Stimulated activated naive B cell treated with anti-CD40 and anti-IgM and Interleukin-4, amounts not matched to agents 10 μg/mL and 1 μg/mL and 100 μg/mL, for 72 hours (primary cell): ENCODE data around the gene MNX1.

Experiments used
- ATAC-seq, 2 donors: fragments of 150-1000 bp; cut with Tn5 transposase; replicated peaks; 2 replicates each; pipeline ENCODE4 v1.10.0; 2021; ENCODE audit warnings: moderate library complexity in 1 of 2
- DNase-seq: peaks from one replicate; pipeline ENCODE4 v3.0.0; 2021
- H3K27ac Mint-ChIP-seq: one replicate; pipeline ENCODE4 v1.8.0; 2022; ENCODE audit warnings: mild to moderate bottlenecking, mixed read lengths
- H3K27me3 Mint-ChIP-seq, 2 donors: one replicate each; pipeline ENCODE4 v1.8.0; 2022; ENCODE audit warnings: mixed read lengths in 2 of 2
- H3K36me3 Mint-ChIP-seq, 2 donors: one replicate each; pipeline ENCODE4 v1.8.0; 2022; ENCODE audit warnings: mixed read lengths in 2 of 2, mild to moderate bottlenecking in 1 of 2
- H3K4me1 Mint-ChIP-seq, 2 donors: one replicate each; pipeline ENCODE4 v1.8.0; 2022; ENCODE audit warnings: mixed read lengths in 2 of 2, mild to moderate bottlenecking in 1 of 2
- H3K4me3 Mint-ChIP-seq, 2 donors: one replicate each; pipeline ENCODE4 v1.8.0; 2022; ENCODE audit warnings: mild to moderate bottlenecking in 2 of 2, mixed read lengths in 2 of 2, moderate library complexity in 1 of 2
- H3K9me3 Mint-ChIP-seq, 2 donors: one replicate each; pipeline ENCODE4 v1.8.0; 2022; ENCODE audit warnings: mixed read lengths in 2 of 2, mild to moderate bottlenecking in 1 of 2

The MNX1 gene

DNA sequence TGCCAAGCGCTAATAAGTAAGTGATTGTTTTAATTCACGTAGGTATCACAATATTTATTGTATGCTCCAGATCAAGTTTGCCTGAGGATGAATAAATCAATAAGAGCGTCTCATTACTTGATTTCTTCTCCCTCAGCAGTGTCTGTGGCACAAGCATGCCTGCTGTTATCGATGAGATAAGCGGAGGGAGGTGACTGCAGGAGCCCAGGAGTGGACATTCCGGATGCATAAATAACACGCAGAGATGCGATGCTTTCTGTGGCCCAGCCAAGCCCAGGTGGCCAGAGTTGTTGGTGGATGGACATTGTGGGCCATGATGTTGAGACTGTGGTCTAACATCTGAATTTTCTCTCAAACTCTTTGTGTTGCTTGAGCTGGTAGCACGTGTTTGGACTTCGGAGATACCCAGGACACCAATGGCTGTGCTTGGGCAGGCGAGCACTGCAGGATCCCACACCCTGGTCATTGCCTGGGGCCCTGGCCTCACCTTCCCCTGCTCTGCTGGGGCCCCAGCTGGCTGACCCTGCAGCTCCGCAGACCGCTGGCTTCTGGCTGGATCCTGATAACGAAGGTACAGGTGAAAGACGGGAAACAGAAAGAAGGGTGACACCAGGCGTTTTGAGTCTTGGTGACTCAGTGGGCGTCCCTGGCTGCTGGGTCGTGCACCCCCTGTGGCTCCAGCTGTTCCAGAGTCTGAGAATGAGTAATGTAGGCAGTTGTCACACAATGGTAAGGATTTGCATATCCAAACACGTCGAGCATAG, 31.2 kb upstream of the MNX1 start:
- Mint-ChIP-seq H3K4me3 (no peak overlapping the region), H3K36me3 (peaks cover 0 to under 1% of the 10 kb centered on the region in 2 donors), H3K27ac (no peak overlapping the region), H3K4me1 (no peaks in the 10 kb centered on the region), H3K9me3 (peaks cover 4% of the 10 kb centered on the region in 2 donors), H3K27me3 (peaks cover 6 to 20% of the 10 kb centered on the region in 2 donors)
- DNase-seq (no peak), ATAC-seq (no peak)

- Mint-ChIP-seq H3K9me3 (peaks cover 11% of the 10 kb centered on the region in 2 donors), H3K27me3 (peaks cover 12 to 27% of the 10 kb centered on the region in 2 donors), H3K36me3 (peaks cover 2 to 4% of the 10 kb centered on the region in 2 donors), H3K4me1 (no peaks in the 10 kb centered on the region), H3K27ac (no peak overlapping the region), H3K4me3 (no peak overlapping the region)
- DNase-seq = no peak
- no peak for ATAC-seq
These were observed 30.5 kb upstream of the MNX1 start for GRCh38 chr7:157041004-157041403.

DNA sequence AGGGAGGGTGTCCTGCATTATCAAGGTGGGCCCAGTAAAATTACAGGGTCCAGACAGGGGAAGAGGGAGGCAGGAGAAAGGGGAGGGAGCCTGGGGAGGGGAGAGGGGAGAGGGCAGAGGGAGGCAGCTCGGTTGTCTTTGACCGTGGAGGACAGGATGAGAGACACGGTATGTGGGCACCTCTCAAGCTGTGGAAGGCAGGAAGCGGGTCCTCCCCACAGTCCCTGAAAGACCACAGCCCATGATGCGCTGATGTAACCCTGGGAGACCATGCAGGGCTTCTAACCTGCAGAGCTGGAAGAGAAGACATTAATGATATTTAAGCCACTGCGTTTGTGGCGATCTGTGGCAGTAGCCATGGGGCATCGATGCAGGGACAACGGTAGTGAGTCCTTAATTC, 27.2 kb upstream of the MNX1 start:
- DNase-seq = no peak

DNA sequence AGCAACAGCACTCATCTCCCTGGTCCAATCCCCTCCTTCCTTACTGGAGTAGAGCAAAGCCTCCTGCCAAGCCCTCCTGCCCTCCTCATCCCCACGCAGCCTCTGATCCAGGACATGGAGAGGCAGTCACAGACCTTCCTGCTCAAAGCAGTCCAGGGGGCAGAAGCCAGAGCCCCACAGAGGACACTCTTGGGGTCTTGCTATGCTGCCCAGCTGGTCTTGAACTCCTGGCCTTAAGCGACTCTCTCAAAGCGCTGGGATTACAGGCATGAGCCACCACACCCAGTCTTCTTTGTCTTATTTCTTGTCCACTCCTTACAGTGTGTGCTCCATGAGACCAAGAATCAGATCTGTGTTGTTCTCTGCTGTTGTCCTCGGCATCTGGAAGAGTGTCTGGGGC, 26.6 kb upstream of the MNX1 start:
- DNase-seq (no peak), ATAC-seq (no peak)
- Mint-ChIP-seq H3K4me3 (no peak overlapping the region), H3K27ac (no peak overlapping the region), H3K27me3 (peaks cover 24 to 35% of the 10 kb centered on the region in 2 donors), H3K36me3 (peaks cover 2 to 4% of the 10 kb centered on the region in 2 donors), H3K9me3 (peaks cover 11 to 13% of the 10 kb centered on the region in 2 donors), H3K4me1 (no peaks in the 10 kb centered on the region)

More for the DNA sequence above, 27.2 kb upstream of the MNX1 start:
- Mint-ChIP-seq H3K36me3 (peaks cover 2 to 4% of the 10 kb centered on the region in 2 donors), H3K27me3 (peaks cover 22 to 35% of the 10 kb centered on the region in 2 donors), H3K27ac (no peak overlapping the region), H3K9me3 (peaks cover 11 to 13% of the 10 kb centered on the region in 2 donors), H3K4me3 (no peak overlapping the region), H3K4me1 (no peaks in the 10 kb centered on the region)
- ATAC-seq = no peak

- Mint-ChIP-seq H3K27ac (no peak overlapping the region), H3K27me3 (peaks cover 32 to 38% of the 10 kb centered on the region in 2 donors), H3K4me3 (no peak overlapping the region), H3K4me1 (no peaks in the 10 kb centered on the region), H3K36me3 (peaks cover 2 to 4% of the 10 kb centered on the region in 2 donors), H3K9me3 (peaks cover 11 to 13% of the 10 kb centered on the region in 2 donors)
- DNase-seq (no peak), ATAC-seq (no peak)
These were observed 25.5 kb upstream of the MNX1 start for GRCh38 chr7:157035979-157036378.

- Mint-ChIP-seq H3K27ac (no peak overlapping the region), H3K4me3 (no peak overlapping the region), H3K27me3 (peaks cover 32 to 38% of the 10 kb centered on the region in 2 donors), H3K36me3 (peaks cover 2 to 4% of the 10 kb centered on the region in 2 donors), H3K9me3 (peaks cover 11 to 13% of the 10 kb centered on the region in 2 donors), H3K4me1 (no peaks in the 10 kb centered on the region)
- ATAC-seq (no peak), DNase-seq (no peak)
These were observed 24.8 kb upstream of the MNX1 start for GRCh38 chr7:157035302-157035701.

- DNase-seq (no peak), ATAC-seq (no peak)
- Mint-ChIP-seq H3K9me3 (peaks cover 11 to 13% of the 10 kb centered on the region in 2 donors), H3K36me3 (peaks cover 2 to 4% of the 10 kb centered on the region in 2 donors), H3K4me3 (no peak overlapping the region), H3K27ac (no peak overlapping the region), H3K4me1 (no peaks in the 10 kb centered on the region), H3K27me3 (peaks cover 44 to 47% of the 10 kb centered on the region in 2 donors)
These were observed 23.3 kb upstream of the MNX1 start for GRCh38 chr7:157033483-157034473.

DNA sequence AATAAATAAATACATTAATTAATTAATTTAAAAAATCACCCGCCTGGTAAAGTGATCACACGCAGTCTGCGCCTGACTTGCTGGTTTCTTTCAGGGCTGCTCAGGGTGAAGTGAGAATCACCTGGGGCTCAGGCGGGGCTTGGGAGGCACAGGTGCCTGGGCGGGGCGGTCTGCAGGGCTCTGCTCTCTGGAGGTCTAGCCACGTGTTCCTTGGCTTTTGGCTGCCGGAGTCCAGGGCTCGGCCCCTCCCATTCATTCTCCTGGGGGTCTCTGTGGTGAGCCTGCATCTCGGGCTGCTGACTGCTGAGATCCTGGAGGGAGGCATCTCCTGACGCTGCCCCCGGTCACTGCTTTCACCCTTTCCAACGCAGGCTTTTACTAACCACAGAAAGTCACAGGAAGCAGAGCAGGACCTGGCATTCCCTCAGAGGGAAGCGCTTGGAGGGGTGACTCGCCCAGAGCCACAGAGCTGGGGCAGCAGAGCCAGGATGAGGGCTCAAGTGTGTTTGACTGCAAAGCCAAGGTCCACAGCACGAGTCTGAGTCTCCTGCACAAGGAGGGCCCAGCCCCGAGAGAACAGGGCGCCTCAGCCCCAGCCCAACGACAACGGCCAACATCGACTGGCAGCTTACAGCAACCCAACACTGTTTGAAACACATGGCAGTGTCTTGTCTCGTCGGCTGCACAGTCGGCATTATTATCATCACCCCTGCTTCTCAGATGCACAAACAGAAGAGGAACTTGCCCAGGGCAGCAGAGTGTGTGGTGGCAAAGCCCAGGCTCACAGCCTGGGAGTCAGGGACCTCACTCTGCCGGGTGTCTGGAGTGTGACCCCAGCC, 22.4 kb upstream of the MNX1 start:
- DNase-seq = no peak
- Mint-ChIP-seq H3K36me3 (peaks cover 2 to 4% of the 10 kb centered on the region in 2 donors), H3K27me3 (peaks cover 52 to 53% of the 10 kb centered on the region in 2 donors)

DNA sequence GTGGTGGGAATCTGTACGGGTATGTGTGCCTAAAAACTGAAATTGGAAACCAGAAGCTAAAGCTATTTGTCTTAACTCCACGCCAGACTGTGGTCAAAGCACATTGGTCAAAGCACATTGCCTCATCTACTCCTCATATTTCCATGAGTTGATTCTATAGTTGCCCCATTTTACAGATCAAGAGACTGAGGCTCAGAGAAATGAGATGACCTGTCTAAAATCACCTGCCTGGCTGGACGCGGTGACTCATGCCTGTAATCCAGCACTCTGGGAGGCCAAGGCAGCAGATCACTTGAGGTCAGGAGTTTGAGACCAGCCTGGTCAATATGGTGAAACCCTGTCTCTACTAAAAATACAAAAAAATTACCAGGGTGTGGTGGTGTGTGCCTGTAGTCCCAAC, 21.7 kb upstream of the MNX1 start:
- DNase-seq (no peak), ATAC-seq (no peak)
- Mint-ChIP-seq H3K36me3 (peaks cover 2 to 4% of the 10 kb centered on the region in 2 donors), H3K27ac (no peak overlapping the region), H3K4me1 (no peaks in the 10 kb centered on the region), H3K27me3 (peaks cover 51 to 59% of the 10 kb centered on the region in 2 donors), H3K9me3 (peaks cover 11% of the 10 kb centered on the region in 2 donors), H3K4me3 (no peak overlapping the region)

More for the DNA sequence above, 22.4 kb upstream of the MNX1 start:
- no peak overlapping the region for H3K4me3 Mint-ChIP-seq
- no peak for ATAC-seq
- H3K9me3 Mint-ChIP-seq = peaks cover 11 to 13% of the 10 kb centered on the region in 2 donors
- no peaks in the 10 kb centered on the region for H3K4me1 Mint-ChIP-seq
- no peak overlapping the region for H3K27ac Mint-ChIP-seq

DNA sequence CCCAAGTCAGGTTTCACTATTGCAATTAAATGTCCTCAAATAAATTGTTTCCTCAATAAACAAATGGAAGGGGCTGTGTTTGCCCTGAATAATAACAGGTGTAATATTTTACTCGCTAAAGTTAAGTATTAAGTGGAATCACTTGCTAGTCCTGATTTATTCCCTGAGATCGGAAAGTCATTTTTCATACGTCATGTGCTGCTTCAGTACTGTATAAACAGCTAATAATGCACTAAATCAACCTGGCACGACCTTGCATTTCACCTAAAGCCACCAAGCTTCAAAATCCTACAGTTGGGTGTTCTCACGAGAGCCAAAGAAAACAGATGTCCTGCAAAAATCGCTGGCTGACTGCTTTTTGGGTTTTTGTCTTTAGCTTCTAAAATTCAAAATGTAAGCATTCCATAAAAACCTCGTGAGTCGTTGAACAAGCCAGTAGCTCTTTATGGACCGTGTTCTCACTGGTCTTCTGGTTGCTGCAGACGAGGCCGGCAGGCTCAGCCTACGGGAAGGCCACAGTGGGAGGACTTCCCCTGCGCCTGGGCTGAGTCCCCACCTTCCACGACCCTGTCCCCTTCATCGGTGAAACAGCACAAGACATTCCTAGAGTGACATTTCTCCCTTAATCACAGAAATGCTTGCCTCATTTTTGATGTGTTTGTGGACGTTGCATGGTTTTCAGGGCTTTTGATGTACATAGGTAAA, 17.9 kb upstream of the MNX1 start:
- H3K4me3 Mint-ChIP-seq = no peak overlapping the region
- H3K9me3 Mint-ChIP-seq = peaks cover 0 to 6% of the 10 kb centered on the region in 2 donors
- H3K27ac Mint-ChIP-seq = no peak overlapping the region
- DNase-seq (no peak), ATAC-seq (no peak)
- H3K36me3 Mint-ChIP-seq = no peaks in the 10 kb centered on the region
- no peaks in the 10 kb centered on the region for H3K4me1 Mint-ChIP-seq
- peaks cover 61 to 73% of the 10 kb centered on the region in 2 donors for H3K27me3 Mint-ChIP-seq

- Mint-ChIP-seq H3K27me3 (peaks cover 65 to 80% of the 10 kb centered on the region in 2 donors), H3K4me3 (no peak overlapping the region), H3K9me3 (peaks cover 0 to 6% of the 10 kb centered on the region in 2 donors), H3K27ac (no peak overlapping the region), H3K4me1 (peaks cover 0 to 2% of the 10 kb centered on the region in 2 donors), H3K36me3 (no peaks in the 10 kb centered on the region)
- DNase-seq (no peak), ATAC-seq (no peak)
These were observed 17.2 kb upstream of the MNX1 start for GRCh38 chr7:157027568-157028198.

GRCh38 chr7:157024716-157025115, 14.3 kb upstream of the MNX1 start:
- H3K4me3 Mint-ChIP-seq = no peak overlapping the region
- DNase-seq (no peak), ATAC-seq (no peak)
- H3K36me3 Mint-ChIP-seq = no peaks in the 10 kb centered on the region
- peaks cover 61 to 76% of the 10 kb centered on the region in 2 donors for H3K27me3 Mint-ChIP-seq
- no peak overlapping the region for H3K27ac Mint-ChIP-seq
- H3K9me3 Mint-ChIP-seq = peaks cover 0 to 6% of the 10 kb centered on the region in 2 donors
- peaks cover 4 to 6% of the 10 kb centered on the region in 2 donors for H3K4me1 Mint-ChIP-seq

GRCh38 chr7:157023589-157023905, 13.1 kb upstream of the MNX1 start:
- Mint-ChIP-seq H3K27ac (no peak overlapping the region), H3K4me1 (peaks cover 8 to 13% of the 10 kb centered on the region in 2 donors), H3K27me3 (peaks cover 59 to 73% of the 10 kb centered on the region in 2 donors), H3K9me3 (peaks cover 0 to 6% of the 10 kb centered on the region in 2 donors), H3K36me3 (peaks cover 0 to 4% of the 10 kb centered on the region in 2 donors), H3K4me3 (no peak overlapping the region)
- ATAC-seq (no peak), DNase-seq (no peak)
